AG20443 (cell line): ENCODE measurements around the gene PRKN.

Experiments used
- DNase-seq: peaks from one replicate; pipeline ENCODE4 v3.0.0; 2012; ENCODE audit warnings: low spot score, mixed read lengths

Gene PRKN

GRCh38 chr6:161378115-161378514 lies 1349.5 kb downstream of the PRKN start:
- DNase-seq, result no peak

GRCh38 chr6:161377116-161377515 lies 1350.5 kb downstream of the PRKN start:
- DNase-seq, result no peak

GRCh38 chr6:161376367-161376766 lies 1351.2 kb downstream of the PRKN start:
- DNase-seq, result no peak

GRCh38 chr6:161374971-161375873 lies 1352.3 kb downstream of the PRKN start:
- DNase-seq, result no peak

- peak; percentile 77 for DNase-seq
These were observed 1353.6 kb downstream of the PRKN start for GRCh38 chr6:161373905-161374451.

- DNase-seq, result no peak
These were observed 1355.2 kb downstream of the PRKN start for GRCh38 chr6:161372422-161372793.

- peak; percentile 82 for DNase-seq
These were observed 1356.7 kb downstream of the PRKN start for GRCh38 chr6:161370880-161371279.

- DNase-seq, result peak; percentile 84
These were observed 1358.2 kb downstream of the PRKN start for GRCh38 chr6:161369339-161369738.

- DNase-seq, result no peak
These were observed 1359.1 kb downstream of the PRKN start for GRCh38 chr6:161368514-161368913.

- no peak for DNase-seq
These were observed 1360.1 kb downstream of the PRKN start for GRCh38 chr6:161367472-161367871.

- DNase-seq, result no peak
These were observed 1361.2 kb downstream of the PRKN start for GRCh38 chr6:161366301-161366923.

GRCh38 chr6:161365633-161366032 lies 1361.9 kb downstream of the PRKN start:
- DNase-seq, result no peak

- no peak for DNase-seq
These were observed 1364.3 kb downstream of the PRKN start for GRCh38 chr6:161363286-161363685.

- DNase-seq, result no peak
These were observed 1365.3 kb downstream of the PRKN start for GRCh38 chr6:161362266-161362665.

- no peak for DNase-seq
These were observed 1366.0 kb downstream of the PRKN start for GRCh38 chr6:161361529-161361928.

GRCh38 chr6:161360520-161360919 lies 1367.0 kb downstream of the PRKN start:
- DNase-seq, result no peak

- DNase-seq, result no peak
These were observed 1368.0 kb downstream of the PRKN start for GRCh38 chr6:161359618-161359945.

- no peak for DNase-seq
These were observed 1371.3 kb downstream of the PRKN start for GRCh38 chr6:161356167-161356854.

GRCh38 chr6:161355696-161356095 lies 1371.9 kb downstream of the PRKN start:
- DNase-seq, result no peak

- DNase-seq, result no peak
These were observed 1372.6 kb downstream of the PRKN start for GRCh38 chr6:161354956-161355355.

GRCh38 chr6:161354276-161354840 lies 1373.2 kb downstream of the PRKN start:
- DNase-seq, result no peak

- DNase-seq, result no peak
These were observed 1374.4 kb downstream of the PRKN start for GRCh38 chr6:161353208-161353613.
